Activated naive CD4-positive, alpha-beta T cell treated with anti-CD3 and anti-CD28 coated beads, Interleukin-2, amount 50 U/mL, for 16 hours (primary cell): ENCODE measurements around the gene ECSCR.
"Not testable (repeated sequence)": the region's sequence is repeated elsewhere in the genome, so short reads cannot be mapped to it uniquely, and the experiment has no call there.

ENCODE experiments used
- DNase-seq: peaks from one replicate; pipeline ENCODE4 v3.0.0-alpha.2; 2020

ECSCR gene

GRCh38 chr5:139462586-139463276 is at the start of gene ECSCR:
Gene ECSCR, minus strand, starts transcription at chr5:139462743. Its CDS starts 73 bp downstream, at chr5:139462670.
- DNase-seq, result no peak

GRCh38 chr5:139504722-139505121 is 42.2 kb upstream of the ECSCR start:
- DNase-seq, result not testable (repeated sequence)

GRCh38 chr5:139503879-139504278 is 41.3 kb upstream of the ECSCR start:
- not testable (repeated sequence) for DNase-seq

GRCh38 chr5:139503036-139503817 is 40.7 kb upstream of the ECSCR start:
- not testable (repeated sequence) for DNase-seq

- no peak for DNase-seq
These were observed 38.8 kb upstream of the ECSCR start for GRCh38 chr5:139501381-139501780.

- no peak for DNase-seq
These were observed 33.3 kb upstream of the ECSCR start for GRCh38 chr5:139495638-139496435.

- no peak for DNase-seq
These were observed 32.3 kb upstream of the ECSCR start for GRCh38 chr5:139494832-139495231.

- DNase-seq, result no peak
These were observed 31.7 kb upstream of the ECSCR start for GRCh38 chr5:139494256-139494655.

- no peak for DNase-seq
These were observed 30.2 kb upstream of the ECSCR start for GRCh38 chr5:139492700-139493192.

- DNase-seq, result no peak
These were observed 25.7 kb upstream of the ECSCR start for GRCh38 chr5:139488260-139488659.

GRCh38 chr5:139486201-139486600 is 23.7 kb upstream of the ECSCR start:
- no peak for DNase-seq

- DNase-seq, result not testable (repeated sequence)
These were observed 20.3 kb upstream of the ECSCR start for GRCh38 chr5:139482890-139483208.

GRCh38 chr5:139482050-139482889 is 19.7 kb upstream of the ECSCR start, which contains the start of gene STING1:
Gene STING1, minus strand, starts transcription at chr5:139482758. Its CDS starts 1,054 bp downstream, at chr5:139481704.
- DNase-seq, result peak; percentile 43

- DNase-seq, result no peak
These were observed 19.1 kb upstream of the ECSCR start for GRCh38 chr5:139481580-139482049.

- DNase-seq, result peak; percentile 48
These were observed 18.6 kb upstream of the ECSCR start for GRCh38 chr5:139481122-139481533.

GRCh38 chr5:139479729-139480128 is 17.2 kb upstream of the ECSCR start:
- not testable (repeated sequence) for DNase-seq

- not testable (repeated sequence) for DNase-seq
These were observed 16.3 kb upstream of the ECSCR start for GRCh38 chr5:139478657-139479423.

- no peak for DNase-seq
These were observed 13.5 kb upstream of the ECSCR start for GRCh38 chr5:139475865-139476617.

- no peak for DNase-seq
These were observed 12.6 kb upstream of the ECSCR start for GRCh38 chr5:139474890-139475791.
